BE2C (cell line): Measurements from ENCODE around the gene SPAST.
"Not testable (repeated sequence)": the region's sequence is repeated elsewhere in the genome, so short reads cannot be mapped to it uniquely, and the experiment has no call there.

ENCODE experiments used
- DNase-seq: peaks from one replicate; pipeline ENCODE4 v3.0.0-alpha.2; 2020
- H3K27me3 ChIP-seq: fragments of 250-450 bp; sonication (Bioruptor Pico); 2 replicates; pipeline ENCODE4 v1.5.1; 2020; ENCODE audit warnings: mild to moderate bottlenecking
- H3K36me3 ChIP-seq: fragments of 250-450 bp; sonication (Bioruptor Pico); 2 replicates; pipeline ENCODE4 v1.5.1; 2020; ENCODE audit warnings: mild to moderate bottlenecking
- H3K4me1 ChIP-seq: fragments of 250-450 bp; sonication (Bioruptor Pico); 2 replicates; pipeline ENCODE4 v1.5.1; 2020
- H3K4me3 ChIP-seq: 2 replicates; pipeline ENCODE4 v1.5.1; 2011; ENCODE audit warnings: low read depth, low read length
- H3K9me3 ChIP-seq: fragments of 250-450 bp; sonication (Bioruptor Pico); 2 replicates; pipeline ENCODE4 v1.5.1; 2020
- CTCF ChIP-seq: IDR thresholded peaks from 2 replicates; pipeline ENCODE4 v1.5.1; 2012; ENCODE audit warnings: mild to moderate bottlenecking, low read depth, low read length

The SPAST gene

GRCh38 chr2:32189011-32189410 lies 125.7 kb downstream of the SPAST start:
- Histone ChIP-seq H3K4me3 (no peak overlapping the region), H3K36me3 (peaks cover 18% of the 10 kb centered on the region)

GRCh38 chr2:32192418-32192817 lies 129.1 kb downstream of the SPAST start:
- Histone ChIP-seq H3K27me3 (no peaks in the 10 kb centered on the region), H3K36me3 (peaks cover 10% of the 10 kb centered on the region), H3K4me3 (no peak overlapping the region), H3K4me1 (no peaks in the 10 kb centered on the region), H3K9me3 (no peaks in the 10 kb centered on the region)
- no peak for DNase-seq
- TF ChIP-seq CTCF: no peak

More at GRCh38 chr2:32189011-32189410, 125.7 kb downstream of the SPAST start:
- no peaks in the 10 kb centered on the region for H3K4me1 ChIP-seq
- no peaks in the 10 kb centered on the region for H3K9me3 ChIP-seq
- H3K27me3 ChIP-seq: no peaks in the 10 kb centered on the region
- no peak for DNase-seq
- TF ChIP-seq CTCF: no peak

GRCh38 chr2:32200814-32201213 lies 137.5 kb downstream of the SPAST start:
- H3K27me3 ChIP-seq: no peaks in the 10 kb centered on the region
- no peak for TF ChIP-seq CTCF
- no peak for DNase-seq
- H3K4me3 ChIP-seq: no peak overlapping the region
- H3K4me1 ChIP-seq: no peaks in the 10 kb centered on the region
- H3K9me3 ChIP-seq: no peaks in the 10 kb centered on the region
- peaks cover 34% of the 10 kb centered on the region for H3K36me3 ChIP-seq

DNA sequence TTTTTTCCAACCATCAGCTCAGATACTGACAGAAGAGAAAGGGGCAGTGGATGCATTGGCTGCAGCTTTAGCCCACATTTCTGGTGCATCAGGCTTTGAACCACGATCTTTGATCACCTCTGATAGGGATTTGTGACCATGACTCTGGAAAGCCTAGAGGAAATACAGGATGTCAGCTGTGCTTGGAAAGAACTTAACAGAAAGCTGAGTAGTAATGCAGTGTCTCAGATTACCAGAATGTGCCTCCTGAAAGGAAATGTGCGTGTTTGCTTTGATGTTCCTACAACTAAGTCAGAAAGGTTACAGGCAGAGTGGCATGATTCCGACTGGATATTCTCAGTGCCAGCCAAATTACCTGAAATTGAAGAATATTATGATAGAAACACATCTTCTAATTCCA lies 140.1 kb downstream of the SPAST start:
- not testable (repeated sequence) for H3K9me3 ChIP-seq, H3K4me1 ChIP-seq, DNase-seq, H3K4me3 ChIP-seq, H3K27me3 ChIP-seq
- peaks cover 28% of the 10 kb centered on the region for H3K36me3 ChIP-seq
